ENCODE data around the gene PM20D2. TPM values are rescaled to one million over a fixed set of nuclear protein-coding genes. Genes with fewer than 3 reads are reported as not detected.

The PM20D2 gene
- total and polyA plus RNA-seq, 4 experiments from 2014 or later, result 7.8 to 11.6 (median 11.3) TPM

DNA sequence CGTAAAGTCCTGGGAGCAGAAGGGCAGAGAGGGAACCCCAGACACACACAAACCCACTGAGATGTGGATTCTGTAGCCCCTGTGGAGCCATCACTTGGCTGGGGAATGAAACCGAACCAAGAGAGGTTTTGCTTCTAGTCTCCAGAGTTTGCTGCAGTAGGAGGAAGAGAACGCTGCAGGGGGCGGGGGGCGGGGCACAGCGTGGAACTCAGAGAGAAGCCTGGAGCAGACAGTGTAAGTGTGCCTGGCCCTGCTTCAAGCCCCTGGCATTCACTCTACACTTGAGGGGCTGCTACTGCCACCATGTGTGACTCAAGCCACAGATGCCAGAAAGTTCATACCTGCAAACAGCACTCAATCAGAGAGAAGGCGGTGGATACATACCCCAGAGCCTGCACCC, 52.4 kb downstream of the PM20D2 start:
- H3K4me1 ChIP-seq (ENCODE audit: insufficient read depth, low read length), result no peaks in the 10 kb centered on the region
- Mint-ChIP-seq H3K4me1 (no peaks in the 10 kb centered on the region), H3K9me3 (peaks cover 1 to 32% (median 23%) of the 10 kb centered on the region in 8 donors), H3K36me3 (peaks cover 3 to 4% of the 10 kb centered on the region in 2 donors), H3K27ac (peak overlapping the region in 1 of 7 donors; percentile 42), H3K4me3 (no peak overlapping the region), H3K27me3 (peaks cover 3 to 4% of the 10 kb centered on the region in 2 donors)
- ChIA-PET POLR2A (ENCODE audit: partially characterized antibody) (no interaction called here), CTCF (ENCODE audit: partially characterized antibody) (no interaction called here)
- H3K36me3 ChIP-seq (ENCODE audit: insufficient read depth, low read length), result no peaks in the 10 kb centered on the region
- DNase-seq, result no peak
- intact Hi-C loops (cut with micrococcal nuclease), result no loop called here
- no peaks in the 10 kb centered on the region for H3K27me3 ChIP-seq (ENCODE audit: insufficient read depth, low read length)
- H3K4me3 ChIP-seq (ENCODE audit: low read length in 2 of 2), result no peak overlapping the region
- no peak overlapping the region for H3K27ac ChIP-seq (ENCODE audit: low read depth, low read length)
- peaks cover 0 to 15% of the 10 kb centered on the region in 2 donors for H3K9me3 ChIP-seq (ENCODE audit: control insufficient read depth in 1 of 2, low read length in 2 of 2)

DNA sequence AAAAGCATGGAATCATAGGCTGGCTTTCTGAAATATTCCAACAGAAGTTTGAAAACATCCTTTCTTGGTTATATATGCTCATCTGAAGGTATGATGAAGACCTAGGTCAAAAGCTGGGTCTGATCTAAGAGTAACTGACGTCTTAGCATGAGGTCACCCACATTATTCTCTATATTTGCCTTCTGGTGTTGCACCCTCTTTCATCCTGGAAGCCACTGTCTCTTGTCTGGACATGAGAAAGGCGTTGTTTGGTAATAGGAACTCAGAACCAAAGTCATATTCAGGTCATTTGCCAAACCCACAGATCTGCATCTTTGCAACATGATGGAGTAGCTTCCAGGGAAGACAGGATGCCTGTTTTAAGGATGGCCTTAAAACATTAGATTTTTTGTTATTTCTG, 53.7 kb downstream of the PM20D2 start:
- no peaks in the 10 kb centered on the region for H3K4me1 Mint-ChIP-seq
- POLR2A ChIA-PET (ENCODE audit: partially characterized antibody), result no interaction called here
- intact Hi-C loops (cut with micrococcal nuclease), result no loop called here
- H3K27ac Mint-ChIP-seq, result no peak overlapping the region
- H3K4me1 ChIP-seq (ENCODE audit: insufficient read depth, low read length), result no peaks in the 10 kb centered on the region
- H3K36me3 ChIP-seq (ENCODE audit: insufficient read depth, low read length), result no peaks in the 10 kb centered on the region
- CTCF ChIA-PET (ENCODE audit: partially characterized antibody), result no interaction called here
- peaks cover 3% of the 10 kb centered on the region in 2 donors for H3K27me3 Mint-ChIP-seq
- H3K4me3 Mint-ChIP-seq, result no peak overlapping the region
- peaks cover 1 to 18% (median 14%) of the 10 kb centered on the region in 8 donors for H3K9me3 Mint-ChIP-seq
- no peak for DNase-seq
- H3K36me3 Mint-ChIP-seq, result peaks cover 3 to 4% of the 10 kb centered on the region in 2 donors
- H3K27ac ChIP-seq (ENCODE audit: low read depth, low read length), result no peak overlapping the region
- no peaks in the 10 kb centered on the region for H3K27me3 ChIP-seq (ENCODE audit: insufficient read depth, low read length)
- H3K4me3 ChIP-seq (ENCODE audit: low read length in 2 of 2), result no peak overlapping the region
- peaks cover 0 to 6% of the 10 kb centered on the region in 2 donors for H3K9me3 ChIP-seq (ENCODE audit: control insufficient read depth in 1 of 2, low read length in 2 of 2)

DNA sequence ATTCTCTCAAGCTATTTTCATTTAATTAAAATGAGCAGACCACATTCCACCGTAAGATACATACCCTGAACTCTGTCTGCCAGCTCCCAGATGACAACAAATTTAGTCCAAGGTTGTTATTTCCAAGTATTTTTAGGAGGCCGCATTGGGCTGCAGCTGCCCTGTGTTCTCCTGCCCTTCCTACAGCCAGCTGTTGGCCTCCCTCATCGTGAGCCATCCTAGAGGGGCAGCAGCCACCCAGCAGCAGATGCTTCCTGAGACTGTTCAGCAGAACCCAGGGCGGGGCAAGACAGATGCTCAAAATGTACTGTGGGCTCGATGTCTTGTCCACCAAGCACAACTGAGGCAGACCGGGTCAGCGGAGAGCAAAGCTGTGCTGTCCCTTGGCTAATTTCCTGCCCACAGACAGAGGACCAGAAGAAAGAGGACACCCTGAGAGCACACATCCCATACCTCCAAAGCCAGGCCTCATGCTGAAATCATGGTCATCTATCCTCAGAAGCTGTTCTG, 54.9 kb downstream of the PM20D2 start:
- no peaks in the 10 kb centered on the region for H3K9me3 ChIP-seq (ENCODE audit: control insufficient read depth in 1 of 2, low read length in 2 of 2)
- Mint-ChIP-seq H3K36me3 (peaks cover 0 to 1% of the 10 kb centered on the region in 2 donors), H3K4me3 (no peak overlapping the region), H3K4me1 (no peaks in the 10 kb centered on the region), H3K27me3 (peaks cover 0 to 3% of the 10 kb centered on the region in 2 donors), H3K27ac (no peak overlapping the region), H3K9me3 (peaks cover under 1 to 6% (median 4%) of the 10 kb centered on the region in 8 donors)
- CTCF ChIA-PET (ENCODE audit: partially characterized antibody), result no interaction called here
- POLR2A ChIA-PET (ENCODE audit: partially characterized antibody), result no interaction called here
- intact Hi-C loops (cut with micrococcal nuclease), result no loop called here
- no peaks in the 10 kb centered on the region for H3K4me1 ChIP-seq (ENCODE audit: insufficient read depth, low read length)
- no peak overlapping the region for H3K27ac ChIP-seq (ENCODE audit: low read depth, low read length)
- no peaks in the 10 kb centered on the region for H3K27me3 ChIP-seq (ENCODE audit: insufficient read depth, low read length)
- no peak overlapping the region for H3K4me3 ChIP-seq (ENCODE audit: low read length in 2 of 2)
- H3K36me3 ChIP-seq (ENCODE audit: insufficient read depth, low read length), result no peaks in the 10 kb centered on the region
- no peak for DNase-seq

DNA sequence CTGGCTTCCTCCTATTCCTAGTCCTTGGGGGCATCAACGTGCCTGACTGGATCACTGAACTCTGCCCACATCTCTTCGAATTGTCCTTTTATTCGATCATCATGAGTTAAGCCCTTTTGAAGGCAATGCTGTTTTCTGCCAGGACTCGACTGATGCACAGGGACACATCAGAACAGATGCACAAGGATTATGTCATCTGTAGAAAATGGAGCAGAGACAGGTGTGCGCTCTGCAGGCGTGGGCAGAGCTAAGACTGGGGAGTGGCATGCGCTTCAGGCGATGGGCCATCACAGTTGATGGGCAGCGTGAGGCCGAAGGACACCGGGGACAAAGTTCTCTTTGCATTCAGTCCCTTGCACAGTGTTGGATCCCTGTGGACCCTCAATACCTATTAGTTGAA, 58.2 kb downstream of the PM20D2 start:
- no peak overlapping the region for H3K27ac ChIP-seq (ENCODE audit: low read depth, low read length)
- intact Hi-C loops (cut with micrococcal nuclease), result no loop called here
- Mint-ChIP-seq H3K36me3 (no peaks in the 10 kb centered on the region), H3K4me1 (no peaks in the 10 kb centered on the region), H3K9me3 (no peaks in the 10 kb centered on the region), H3K27me3 (peaks cover 0 to 4% of the 10 kb centered on the region in 2 donors), H3K4me3 (no peak overlapping the region), H3K27ac (no peak overlapping the region)
- H3K4me3 ChIP-seq (ENCODE audit: low read length in 2 of 2), result no peak overlapping the region
- no peaks in the 10 kb centered on the region for H3K4me1 ChIP-seq (ENCODE audit: insufficient read depth, low read length)
- ChIA-PET POLR2A (ENCODE audit: partially characterized antibody) (no interaction called here), CTCF (ENCODE audit: partially characterized antibody) (interaction anchor here (1.7 kb wide), 1 partner anchor 9 kb away, joined by 3 read pairs; no protein-coding TSS in a partner anchor)
- no peak for DNase-seq
- no peaks in the 10 kb centered on the region for H3K9me3 ChIP-seq (ENCODE audit: control insufficient read depth in 1 of 2, low read length in 2 of 2)
- no peaks in the 10 kb centered on the region for H3K36me3 ChIP-seq (ENCODE audit: insufficient read depth, low read length)
- no peaks in the 10 kb centered on the region for H3K27me3 ChIP-seq (ENCODE audit: insufficient read depth, low read length)

- POLR2A ChIA-PET (ENCODE audit: partially characterized antibody), result no interaction called here
These were observed 60.0 kb downstream of the PM20D2 start for GRCh38 chr6:89205819-89206218.

GRCh38 chr6:89208551-89208950, 62.7 kb downstream of the PM20D2 start:
- intact Hi-C loops (cut with micrococcal nuclease), result no loop called here
- no peak overlapping the region for H3K4me3 ChIP-seq (ENCODE audit: low read length in 2 of 2)
- no peak overlapping the region for H3K27ac ChIP-seq (ENCODE audit: low read depth, low read length)
- H3K9me3 Mint-ChIP-seq, result peaks cover 0 to 2% (median 0%) of the 10 kb centered on the region in 8 donors
- no peaks in the 10 kb centered on the region for H3K4me1 Mint-ChIP-seq
- no peaks in the 10 kb centered on the region for H3K4me1 ChIP-seq (ENCODE audit: insufficient read depth, low read length)
- no peaks in the 10 kb centered on the region for H3K27me3 ChIP-seq (ENCODE audit: insufficient read depth, low read length)
- POLR2A ChIA-PET (ENCODE audit: partially characterized antibody), result no interaction called here
- no peak overlapping the region for H3K27ac Mint-ChIP-seq
- peaks cover 0 to 4% of the 10 kb centered on the region in 2 donors for H3K36me3 Mint-ChIP-seq
- H3K9me3 ChIP-seq (ENCODE audit: control insufficient read depth in 1 of 2, low read length in 2 of 2), result no peaks in the 10 kb centered on the region
- peaks cover 3 to 11% of the 10 kb centered on the region in 2 donors for H3K27me3 Mint-ChIP-seq
- DNase-seq, result no peak
- CTCF ChIA-PET (ENCODE audit: partially characterized antibody), result no interaction called here
- H3K36me3 ChIP-seq (ENCODE audit: insufficient read depth, low read length), result no peaks in the 10 kb centered on the region
- H3K4me3 Mint-ChIP-seq, result no peak overlapping the region

More at GRCh38 chr6:89205819-89206218, 60.0 kb downstream of the PM20D2 start:
- Histone ChIP-seq H3K9me3 (ENCODE audit: control insufficient read depth in 1 of 2, low read length in 2 of 2) (no peaks in the 10 kb centered on the region), H3K27me3 (ENCODE audit: insufficient read depth, low read length) (no peaks in the 10 kb centered on the region), H3K4me1 (ENCODE audit: insufficient read depth, low read length) (no peaks in the 10 kb centered on the region), H3K4me3 (ENCODE audit: low read length in 2 of 2) (no peak overlapping the region), H3K36me3 (ENCODE audit: insufficient read depth, low read length) (no peaks in the 10 kb centered on the region), H3K27ac (ENCODE audit: low read depth, low read length) (no peak overlapping the region)
- H3K4me1 Mint-ChIP-seq, result no peaks in the 10 kb centered on the region
- intact Hi-C loops (cut with micrococcal nuclease), result no loop called here
- H3K4me3 Mint-ChIP-seq, result no peak overlapping the region
- CTCF ChIA-PET (ENCODE audit: partially characterized antibody), result interaction anchor here (0.5 kb wide), 1 partner anchor 905 kb away, joined by 3 read pairs; no protein-coding TSS in a partner anchor
- peaks cover 0 to 4% of the 10 kb centered on the region in 2 donors for H3K27me3 Mint-ChIP-seq
- no peaks in the 10 kb centered on the region for H3K9me3 Mint-ChIP-seq
- no peak for DNase-seq
- H3K36me3 Mint-ChIP-seq, result no peaks in the 10 kb centered on the region
- H3K27ac Mint-ChIP-seq, result no peak overlapping the region

- Histone ChIP-seq H3K4me1 (ENCODE audit: insufficient read depth, low read length) (no peaks in the 10 kb centered on the region), H3K9me3 (ENCODE audit: control insufficient read depth in 1 of 2, low read length in 2 of 2) (no peaks in the 10 kb centered on the region), H3K27me3 (ENCODE audit: insufficient read depth, low read length) (no peaks in the 10 kb centered on the region), H3K27ac (ENCODE audit: low read depth, low read length) (no peak overlapping the region), H3K4me3 (ENCODE audit: low read length in 2 of 2) (no peak overlapping the region), H3K36me3 (ENCODE audit: insufficient read depth, low read length) (no peaks in the 10 kb centered on the region)
- peaks cover 3 to 11% of the 10 kb centered on the region in 2 donors for H3K27me3 Mint-ChIP-seq
- POLR2A ChIA-PET (ENCODE audit: partially characterized antibody), result no interaction called here
- H3K4me1 Mint-ChIP-seq, result no peaks in the 10 kb centered on the region
- DNase-seq, result no peak
- CTCF ChIA-PET (ENCODE audit: partially characterized antibody), result no interaction called here
- H3K9me3 Mint-ChIP-seq, result peaks cover 0 to 2% (median 0%) of the 10 kb centered on the region in 8 donors
- no peak overlapping the region for H3K27ac Mint-ChIP-seq
- H3K36me3 Mint-ChIP-seq, result peaks cover 0 to 4% of the 10 kb centered on the region in 2 donors
- intact Hi-C loops (cut with micrococcal nuclease), result no loop called here
- H3K4me3 Mint-ChIP-seq, result no peak overlapping the region
These were observed 63.6 kb downstream of the PM20D2 start for GRCh38 chr6:89209457-89209856.

Measured in CD4-positive, alpha-beta memory T cell (primary cell).